ENCODE data around the gene HOXA5. TPM values are rescaled to one million over a fixed set of nuclear protein-coding genes. Genes with fewer than 3 reads are reported as not detected.

HOXA5 gene
- total RNA-seq, 4 donors from 2014 or later = 7.8 to 24.8 (median 14.7) TPM

DNA sequence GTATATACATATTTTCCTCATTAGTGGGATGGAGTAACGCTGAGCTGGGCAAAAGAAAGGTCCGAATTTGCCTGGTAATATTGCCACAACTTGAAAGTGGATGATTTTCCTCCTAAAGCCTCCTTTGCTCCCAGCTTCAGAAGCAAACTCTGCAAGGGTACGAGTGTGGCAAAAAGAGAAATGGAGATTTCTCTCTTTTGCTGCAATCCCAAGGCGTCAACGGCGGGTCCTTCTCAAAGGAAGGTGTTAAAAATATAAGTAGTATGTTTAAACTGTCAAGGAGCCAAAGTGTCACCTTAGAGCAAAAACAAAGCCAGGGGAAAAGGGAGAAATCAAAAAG lies 28.6 kb downstream of the HOXA5 start:
- H3K4me1 ChIP-seq = peaks cover 20 to 66% (median 63%) of the 10 kb centered on the region in 4 donors
- no peak for DNase-seq (ENCODE audit: extremely low spot score)
- no peaks in the 10 kb centered on the region for H3K27me3 ChIP-seq
- peak overlapping the region; percentile 68 to 88 (median 77) for H3K4me3 ChIP-seq
- H3K9me3 ChIP-seq = no peaks in the 10 kb centered on the region
- peak overlapping the region; percentile 96 to 100 (median 99) for H3K27ac ChIP-seq (replicated peaks in 1 of 4)
- intact Hi-C loops (cut with DNase I) = no loop called here
- TF ChIP-seq, protein P1, sequence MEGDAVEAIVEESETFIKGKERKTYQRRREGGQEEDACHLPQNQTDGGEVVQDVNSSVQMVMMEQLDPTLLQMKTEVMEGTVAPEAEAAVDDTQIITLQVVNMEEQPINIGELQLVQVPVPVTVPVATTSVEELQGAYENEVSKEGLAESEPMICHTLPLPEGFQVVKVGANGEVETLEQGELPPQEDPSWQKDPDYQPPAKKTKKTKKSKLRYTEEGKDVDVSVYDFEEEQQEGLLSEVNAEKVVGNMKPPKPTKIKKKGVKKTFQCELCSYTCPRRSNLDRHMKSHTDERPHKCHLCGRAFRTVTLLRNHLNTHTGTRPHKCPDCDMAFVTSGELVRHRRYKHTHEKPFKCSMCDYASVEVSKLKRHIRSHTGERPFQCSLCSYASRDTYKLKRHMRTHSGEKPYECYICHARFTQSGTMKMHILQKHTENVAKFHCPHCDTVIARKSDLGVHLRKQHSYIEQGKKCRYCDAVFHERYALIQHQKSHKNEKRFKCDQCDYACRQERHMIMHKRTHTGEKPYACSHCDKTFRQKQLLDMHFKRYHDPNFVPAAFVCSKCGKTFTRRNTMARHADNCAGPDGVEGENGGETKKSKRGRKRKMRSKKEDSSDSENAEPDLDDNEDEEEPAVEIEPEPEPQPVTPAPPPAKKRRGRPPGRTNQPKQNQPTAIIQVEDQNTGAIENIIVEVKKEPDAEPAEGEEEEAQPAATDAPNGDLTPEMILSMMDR (IDR thresholded peaks at IDR 0.05) = no peak
- TF ChIP-seq POLR2A (IDR thresholded peaks at IDR 0.05; ENCODE audit: low read depth) (no peak), POLR2AphosphoS5 (IDR thresholded peaks at IDR 0.05) (no peak), EP300 (IDR thresholded peaks at IDR 0.05) (no peak)
- WGBS = 13% methylated on average over 6 of the region's 6 CpGs
- no peaks in the 10 kb centered on the region for H3K36me3 ChIP-seq

GRCh38 chr7:27113991-27114769 lies 29.3 kb downstream of the HOXA5 start:
- H3K27ac ChIP-seq (replicated peaks in 1 of 4) = peak overlapping the region; percentile 96 to 100 (median 99)
- intact Hi-C loops (cut with DNase I) = no loop called here
- H3K36me3 ChIP-seq = no peaks in the 10 kb centered on the region
- TF ChIP-seq POLR2AphosphoS5 (IDR thresholded peaks at IDR 0.05) = peak; percentile 34 to 66
- TF ChIP-seq, protein P1 (IDR thresholded peaks at IDR 0.05) = no peak
- peak overlapping the region; percentile 68 to 88 (median 77) for H3K4me3 ChIP-seq
- no peaks in the 10 kb centered on the region for H3K9me3 ChIP-seq
- WGBS = 21% methylated on average over 14 of the region's 26 CpGs
- peaks cover 26 to 66% (median 63%) of the 10 kb centered on the region in 4 donors for H3K4me1 ChIP-seq
- DNase-seq (ENCODE audit: extremely low spot score) = no peak
- H3K27me3 ChIP-seq = no peaks in the 10 kb centered on the region

DNA sequence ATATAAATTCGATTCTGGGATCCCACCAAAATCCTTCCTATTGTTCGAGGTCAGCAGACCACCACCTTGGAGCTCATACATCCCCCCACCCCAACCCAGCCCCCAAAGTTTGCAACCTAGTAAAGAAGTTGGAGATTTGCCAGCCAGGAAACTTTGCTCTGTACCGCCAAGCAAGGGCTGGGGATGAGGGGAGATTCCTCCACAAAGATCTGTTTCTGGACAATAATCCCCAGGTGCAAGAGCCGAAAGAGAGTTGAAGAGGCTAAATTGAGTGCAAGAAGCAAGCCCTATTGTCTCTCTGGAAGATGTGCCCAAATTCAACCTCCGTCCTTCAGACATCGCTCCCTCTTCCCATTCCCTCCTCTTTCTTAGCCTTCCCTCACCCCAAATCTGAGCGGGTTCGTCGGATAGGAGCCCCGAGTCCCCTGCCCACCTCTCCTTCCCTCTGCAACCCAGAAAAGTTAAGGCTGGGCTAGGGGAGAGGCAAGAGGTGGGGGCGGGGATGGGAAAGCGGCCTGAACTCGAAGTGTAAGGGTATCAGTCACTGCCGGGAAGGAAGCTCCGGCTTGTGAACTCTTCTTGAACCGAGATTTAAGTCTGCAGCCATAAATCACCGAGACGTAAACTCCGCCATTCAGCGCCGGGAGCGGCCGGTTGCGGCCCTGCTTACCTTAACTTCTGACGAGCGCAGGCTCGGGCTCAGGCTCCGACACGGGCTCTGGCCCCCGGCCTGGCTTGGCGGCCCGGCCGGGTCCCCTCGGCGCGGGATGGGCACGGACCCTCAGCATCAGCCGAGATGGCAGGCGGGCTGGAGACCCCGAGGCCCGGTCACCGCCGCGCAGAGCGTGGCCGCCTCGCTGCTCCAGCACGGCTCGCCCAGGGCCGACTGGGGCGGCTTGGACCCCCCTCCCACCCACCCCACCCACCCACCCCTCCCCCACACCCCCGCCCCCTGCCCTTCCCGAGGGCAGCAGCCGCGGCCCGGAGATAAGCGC lies 30.2 kb downstream of the HOXA5 start:
- H3K4me1 ChIP-seq = peaks cover 33 to 66% (median 63%) of the 10 kb centered on the region in 4 donors
- intact Hi-C loops (cut with DNase I) = no loop called here
- WGBS = 26% methylated on average over 32 of the region's 57 CpGs
- no peaks in the 10 kb centered on the region for H3K27me3 ChIP-seq
- no peaks in the 10 kb centered on the region for H3K36me3 ChIP-seq
- DNase-seq (ENCODE audit: extremely low spot score) = no peak
- peak overlapping the region; percentile 68 to 88 (median 77) for H3K4me3 ChIP-seq
- TF ChIP-seq POLR2A (IDR thresholded peaks at IDR 0.05; ENCODE audit: low read depth) (no peak), EP300 (IDR thresholded peaks at IDR 0.05) (peak; percentile 61), POLR2AphosphoS5 (IDR thresholded peaks at IDR 0.05) (peak; percentile 81 to 86)
- no peaks in the 10 kb centered on the region for H3K9me3 ChIP-seq
- H3K27ac ChIP-seq (replicated peaks in 1 of 4) = peak overlapping the region; percentile 96 to 100 (median 99)

DNA sequence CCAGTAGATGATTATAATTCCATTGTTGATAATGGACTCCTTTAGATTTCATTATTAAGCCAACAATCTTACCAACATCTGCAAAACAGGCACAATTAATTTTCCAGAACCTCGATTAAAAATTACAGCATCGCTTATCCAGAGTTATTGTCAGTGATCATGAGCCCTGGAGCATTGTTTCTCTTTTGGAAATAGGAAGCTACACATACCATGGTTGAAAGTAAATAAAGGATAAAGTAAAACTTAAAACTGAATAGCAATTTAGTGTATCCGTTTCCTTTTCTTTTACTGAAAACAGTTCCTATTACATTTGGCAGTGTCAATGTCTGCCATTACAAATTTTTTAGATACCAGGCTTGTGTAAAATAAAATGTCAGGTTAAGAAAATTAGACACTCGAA lies 31.1 kb downstream of the HOXA5 start:
- peak overlapping the region; percentile 68 to 88 (median 77) for H3K4me3 ChIP-seq
- no peak for DNase-seq (ENCODE audit: extremely low spot score)
- H3K27me3 ChIP-seq = no peaks in the 10 kb centered on the region
- intact Hi-C loops (cut with DNase I) = no loop called here
- peaks cover 30 to 70% (median 59%) of the 10 kb centered on the region in 4 donors for H3K4me1 ChIP-seq
- no peaks in the 10 kb centered on the region for H3K9me3 ChIP-seq
- H3K36me3 ChIP-seq = no peaks in the 10 kb centered on the region
- H3K27ac ChIP-seq (replicated peaks in 1 of 4) = peak overlapping the region; percentile 96 to 100 (median 99)
- no peak for TF ChIP-seq EP300 (IDR thresholded peaks at IDR 0.05)
- no peak for TF ChIP-seq POLR2AphosphoS5 (IDR thresholded peaks at IDR 0.05)
- TF ChIP-seq POLR2A (IDR thresholded peaks at IDR 0.05; ENCODE audit: low read depth) = no peak
- TF ChIP-seq, protein P1 (IDR thresholded peaks at IDR 0.05) = no peak
- 11% methylated on average over 4 of the region's 4 CpGs for WGBS

Data from esophagus muscularis mucosa (tissue), 4 donors.